GM21526 (cell line): ENCODE measurements around the gene IFNB1.
A peak's percentile ranks its signal among the peaks of the same experiment; 100 is the strongest.

Source experiments
- ATAC-seq: cut with Tn5 transposase; IDR thresholded peaks from one replicate; pipeline ENCODE4 v1.9.1; 2021; ENCODE audit warnings: moderate library complexity; ENCODE audit not compliant: unreplicated experiment, low FRiP score

IFNB1 gene

DNA sequence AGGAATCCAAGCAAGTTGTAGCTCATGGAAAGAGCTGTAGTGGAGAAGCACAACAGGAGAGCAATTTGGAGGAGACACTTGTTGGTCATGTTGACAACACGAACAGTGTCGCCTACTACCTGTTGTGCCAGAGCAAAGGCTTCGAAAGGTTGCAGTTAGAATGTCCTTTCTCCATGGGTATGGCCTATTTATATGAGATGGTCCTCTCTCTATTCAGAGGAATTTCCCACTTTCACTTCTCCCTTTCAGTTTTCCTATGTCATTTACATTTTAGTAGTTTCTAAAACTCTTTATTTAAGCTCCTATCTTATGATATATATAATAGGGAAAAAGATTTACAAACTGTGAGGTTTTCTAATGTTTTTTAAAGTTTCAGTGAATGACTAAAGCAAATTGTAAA lies at the start of gene IFNB1:
IFNB1 (minus strand) TSS at position 162 of the 400 bp plus-strand sequence; CDS start at position 89, 73 bp downstream.
- ATAC-seq = no peak

GRCh38 chr9:21121595-21122251 lies 44.0 kb upstream of the IFNB1 start:
- peak; percentile 95 for ATAC-seq

GRCh38 chr9:21121079-21121478 lies 43.3 kb upstream of the IFNB1 start:
- ATAC-seq = no peak

- no peak for ATAC-seq
Observed at GRCh38 chr9:21119093-21119770, 41.5 kb upstream of the IFNB1 start.

DNA sequence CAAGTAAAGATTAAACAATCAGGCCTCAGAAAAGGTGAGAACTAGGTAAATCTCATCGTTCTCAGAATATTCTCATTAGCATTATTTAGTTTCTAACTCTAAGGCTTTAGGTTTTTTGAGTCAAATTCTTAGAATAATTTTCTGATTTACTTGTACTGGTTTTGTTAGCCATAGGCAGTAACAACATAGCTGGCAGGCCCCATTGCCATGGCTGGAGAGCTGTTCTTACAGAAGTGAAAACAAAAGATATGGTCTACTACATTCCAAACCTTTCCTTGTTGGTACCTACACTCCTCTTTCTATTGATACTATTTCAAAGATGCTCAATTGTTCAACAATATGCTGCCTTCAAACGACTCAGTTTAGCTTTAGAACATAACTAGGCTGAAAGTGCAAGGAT lies 36.6 kb upstream of the IFNB1 start:
- ATAC-seq = no peak

GRCh38 chr9:21110708-21111576 lies 33.2 kb upstream of the IFNB1 start:
- ATAC-seq = peak; percentile 94

GRCh38 chr9:21104787-21105186 lies 27.0 kb upstream of the IFNB1 start:
- no peak for ATAC-seq

DNA sequence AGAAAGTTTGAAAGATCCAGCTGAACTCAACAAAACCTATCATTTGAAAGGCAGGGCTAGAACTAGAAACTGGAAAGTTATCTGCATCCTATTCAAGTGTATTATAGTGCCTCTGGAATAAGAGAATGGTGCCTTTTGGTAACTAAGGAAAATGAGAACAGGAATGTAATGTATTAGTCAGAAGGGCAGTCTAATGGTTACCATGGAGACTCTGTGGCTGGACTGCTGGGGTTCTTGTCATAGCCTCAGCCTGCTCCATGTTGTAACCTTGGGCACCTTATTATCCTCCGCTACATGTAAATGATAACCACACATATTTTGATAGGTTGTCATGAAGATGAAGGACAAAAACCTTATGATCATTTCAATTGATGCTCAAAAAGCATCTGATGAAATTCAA lies 24.6 kb upstream of the IFNB1 start:
- no peak for ATAC-seq

DNA sequence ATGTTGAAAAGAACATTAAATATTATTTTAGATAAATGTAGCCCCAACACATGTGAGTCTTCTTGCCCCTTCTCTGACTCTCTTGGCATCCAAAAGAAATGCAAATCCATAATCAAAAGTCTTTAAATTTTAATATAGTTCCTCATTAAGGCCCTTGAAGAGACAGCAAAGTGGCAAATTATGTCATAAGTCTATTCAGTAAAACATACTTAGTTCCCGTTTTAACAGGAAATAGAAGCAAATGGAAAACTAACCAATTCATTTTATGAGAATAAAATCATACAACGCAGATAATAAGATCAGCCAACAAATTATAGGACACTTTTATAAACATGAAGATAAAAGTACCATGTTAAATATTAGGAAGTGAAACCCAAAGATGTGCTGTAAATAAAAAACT lies 20.1 kb upstream of the IFNB1 start:
- no peak for ATAC-seq

- no peak for ATAC-seq
Observed at GRCh38 chr9:21096901-21097255, 19.1 kb upstream of the IFNB1 start.

DNA sequence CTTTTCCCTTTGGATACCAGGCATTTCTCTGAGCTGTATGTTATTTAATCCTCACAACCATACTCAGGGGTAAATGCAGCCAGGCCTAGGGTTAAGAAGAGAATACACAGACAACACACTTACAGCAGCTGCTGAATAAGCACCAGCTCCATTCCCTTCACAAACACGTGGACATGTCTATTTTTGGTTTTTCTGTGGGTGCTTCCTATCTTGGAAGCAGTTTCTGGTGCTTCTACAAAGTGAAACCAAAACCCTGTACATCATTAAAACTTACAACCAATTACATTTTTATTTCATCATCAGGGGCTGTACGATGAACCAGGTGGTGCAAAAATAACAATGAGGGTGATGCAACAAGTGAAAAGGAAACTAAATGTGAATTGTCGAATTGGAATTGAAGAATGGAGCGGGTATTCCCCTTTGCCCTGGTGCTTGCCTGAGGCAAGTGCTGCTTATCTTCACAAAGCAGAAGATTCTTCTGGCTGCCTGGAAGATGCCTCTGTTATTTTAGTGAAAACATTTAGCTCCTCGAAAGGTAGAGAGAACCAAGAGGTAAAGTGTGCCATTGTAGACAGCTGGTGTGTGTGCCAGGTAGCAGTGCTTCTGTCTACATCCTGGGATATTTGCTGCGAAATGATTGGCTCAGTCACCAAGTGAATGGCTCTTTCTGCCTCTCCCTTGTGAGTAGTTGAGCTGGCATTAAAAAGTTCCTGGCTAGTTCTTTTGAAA lies 18.6 kb upstream of the IFNB1 start:
- peak; percentile 54 for ATAC-seq

DNA sequence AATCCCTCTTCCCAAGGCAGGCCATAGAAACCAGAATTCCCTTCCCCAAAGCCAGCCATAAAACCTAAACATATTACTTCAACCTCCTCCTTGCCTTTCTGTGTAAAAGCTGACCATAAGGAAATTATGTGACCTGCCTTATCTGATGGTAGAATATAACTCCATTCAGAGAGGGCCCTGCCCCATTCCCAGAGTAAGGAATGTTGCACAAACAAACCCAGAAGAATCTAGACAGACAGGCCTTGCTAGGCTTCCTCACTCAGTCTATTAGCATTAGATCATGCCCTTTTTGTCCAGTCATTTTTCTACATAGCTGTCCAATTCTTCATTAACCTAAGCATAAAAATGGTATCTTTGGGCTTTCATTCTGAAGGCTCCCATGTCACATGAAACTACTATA lies 17.8 kb upstream of the IFNB1 start:
- no peak for ATAC-seq

DNA sequence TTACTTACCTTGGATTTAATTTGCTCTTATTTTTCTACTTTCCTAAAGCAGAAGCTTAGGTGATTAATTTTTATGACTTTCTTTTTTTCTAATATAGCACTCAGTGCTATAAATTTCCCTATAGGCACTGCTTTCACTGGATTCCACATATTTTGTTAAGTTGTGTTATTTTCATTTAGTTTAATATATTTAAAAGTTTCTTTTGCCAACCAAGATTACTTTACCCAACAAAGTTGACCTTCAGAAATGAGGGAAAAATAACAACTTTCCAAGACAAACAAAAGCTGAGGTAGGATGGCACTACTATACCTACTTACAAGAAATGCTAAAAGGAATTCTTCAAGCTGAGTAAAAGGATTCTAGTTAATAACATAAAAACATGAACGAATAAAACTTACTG lies 8.8 kb upstream of the IFNB1 start:
- ATAC-seq = no peak

DNA sequence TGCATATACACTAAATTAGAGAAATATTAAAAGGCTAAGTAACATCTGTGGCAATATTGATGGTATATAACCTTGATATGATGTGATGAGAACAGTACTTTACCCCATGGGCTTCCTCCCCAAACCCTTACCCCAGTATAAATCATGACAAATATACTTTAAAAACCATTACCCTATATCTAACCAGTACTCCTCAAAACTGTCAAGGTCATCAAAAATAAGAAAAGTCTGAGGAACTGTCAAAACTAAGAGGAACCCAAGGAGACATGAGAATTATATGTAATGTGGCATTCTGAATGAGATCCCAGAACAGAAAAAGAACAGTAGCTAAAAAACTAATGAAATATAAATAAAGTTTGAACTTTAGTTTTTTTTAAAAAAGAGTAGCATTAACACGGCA lies 7.3 kb upstream of the IFNB1 start:
- ATAC-seq = no peak

DNA sequence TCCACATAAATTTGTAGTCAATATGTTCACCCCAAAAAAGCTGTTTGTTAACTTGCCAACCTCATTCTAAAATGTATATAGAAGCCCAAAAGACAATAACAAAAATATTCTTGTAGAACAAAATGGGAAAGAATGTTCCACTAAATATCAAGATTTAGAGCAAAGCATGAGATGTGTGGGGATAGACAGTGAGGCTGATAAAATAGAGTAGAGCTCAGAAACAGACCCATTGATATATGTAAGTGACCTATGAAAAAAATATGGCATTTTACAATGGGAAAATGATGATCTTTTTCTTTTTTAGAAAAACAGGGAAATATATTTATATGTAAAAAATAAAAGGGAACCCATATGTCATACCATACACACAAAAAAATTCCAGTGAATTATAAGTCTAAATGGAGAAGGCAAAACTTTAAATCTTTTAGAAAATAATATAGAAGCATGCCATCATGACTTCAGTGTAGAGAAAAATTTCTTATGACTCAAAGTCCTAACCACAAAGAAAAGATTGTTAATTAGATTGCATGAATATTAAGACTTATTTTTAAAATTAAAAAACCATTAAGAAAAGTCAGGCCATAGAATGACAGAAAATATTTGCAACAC lies 6.6 kb upstream of the IFNB1 start:
- no peak for ATAC-seq

DNA sequence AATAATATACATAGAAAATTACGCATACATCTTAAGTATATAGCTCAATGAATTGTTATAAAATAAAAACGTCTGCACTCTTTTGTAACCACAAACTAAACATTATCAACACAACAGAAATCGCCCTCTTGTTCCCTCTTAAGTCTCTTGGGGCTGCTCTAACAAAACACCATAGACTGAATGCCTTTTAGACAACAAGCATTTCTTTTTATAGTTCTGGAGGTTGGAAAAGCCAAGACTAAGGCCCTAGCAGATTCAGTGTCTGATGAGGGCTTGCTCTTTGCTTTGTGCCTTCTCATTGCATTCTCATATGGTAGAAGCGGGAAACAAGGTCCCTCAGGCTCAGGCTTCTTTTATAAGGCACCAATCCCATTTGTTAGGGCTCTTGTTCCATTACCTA lies 4.9 kb upstream of the IFNB1 start:
- ATAC-seq = no peak

DNA sequence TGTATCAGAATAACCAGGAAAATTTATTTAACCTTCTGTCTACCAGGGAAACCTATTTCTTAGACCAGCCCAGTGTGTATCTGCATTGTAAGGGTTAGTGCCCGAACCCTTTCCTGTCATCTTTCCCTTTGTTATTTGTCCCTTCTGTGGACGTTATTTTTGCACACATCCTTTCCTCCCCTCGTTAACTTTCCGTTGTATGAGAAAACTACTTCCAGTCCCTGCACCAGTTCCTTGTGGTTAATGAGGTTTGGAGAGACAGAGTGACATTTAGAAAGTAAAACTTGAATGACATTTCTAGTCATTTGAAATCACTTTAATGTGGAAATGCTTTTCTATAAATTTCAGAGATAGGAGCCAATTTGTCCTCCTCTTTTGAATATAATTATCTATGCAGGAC lies 4.3 kb upstream of the IFNB1 start:
- no peak for ATAC-seq

DNA sequence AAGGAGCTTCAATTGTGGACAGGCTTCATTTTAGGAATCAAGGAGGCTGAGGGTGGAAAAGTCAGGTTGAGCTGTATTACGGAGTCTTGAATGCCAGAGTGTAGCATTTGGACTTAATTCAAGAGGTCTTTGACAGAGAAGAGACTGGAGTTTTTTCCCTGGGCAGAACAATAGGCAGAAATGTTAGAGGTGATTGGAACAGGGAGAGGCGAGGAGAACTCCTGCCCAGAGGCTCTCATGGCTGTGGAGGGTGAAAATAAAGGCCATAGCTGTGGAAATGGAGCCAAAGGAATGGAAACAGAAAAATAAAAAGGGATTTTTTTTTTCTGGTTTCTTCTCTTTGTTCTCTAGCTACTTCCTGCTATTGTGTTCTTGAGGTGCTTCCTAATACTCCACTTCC lies 3.7 kb upstream of the IFNB1 start:
- ATAC-seq = no peak

DNA sequence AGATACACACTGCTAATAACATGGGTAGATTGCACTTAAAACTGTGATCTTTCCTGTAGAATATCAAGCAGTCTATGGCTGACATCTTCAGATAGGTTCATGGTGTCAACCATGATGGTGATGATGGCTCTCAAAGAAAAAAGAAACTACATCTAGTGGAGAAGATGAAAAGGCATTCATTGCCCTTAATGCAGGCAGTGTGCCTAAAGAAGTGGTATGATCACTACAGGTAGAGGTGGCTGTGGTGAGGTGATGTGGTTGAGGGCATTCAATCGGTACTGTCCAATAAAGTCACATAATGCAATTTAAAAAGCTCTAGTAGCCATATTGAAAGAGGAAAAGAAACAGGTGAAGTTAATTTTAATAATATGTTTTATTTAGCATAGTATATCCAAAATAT lies 3.1 kb upstream of the IFNB1 start:
- ATAC-seq = no peak

- no peak for ATAC-seq
Observed at GRCh38 chr9:21078702-21079101, 960 bp upstream of the IFNB1 start.

GRCh38 chr9:21075484-21075883 lies 2.3 kb downstream of the IFNB1 start:
- ATAC-seq = no peak
